ENCODE results near the gene SLC6A18.

The SLC6A18 gene, protein sequence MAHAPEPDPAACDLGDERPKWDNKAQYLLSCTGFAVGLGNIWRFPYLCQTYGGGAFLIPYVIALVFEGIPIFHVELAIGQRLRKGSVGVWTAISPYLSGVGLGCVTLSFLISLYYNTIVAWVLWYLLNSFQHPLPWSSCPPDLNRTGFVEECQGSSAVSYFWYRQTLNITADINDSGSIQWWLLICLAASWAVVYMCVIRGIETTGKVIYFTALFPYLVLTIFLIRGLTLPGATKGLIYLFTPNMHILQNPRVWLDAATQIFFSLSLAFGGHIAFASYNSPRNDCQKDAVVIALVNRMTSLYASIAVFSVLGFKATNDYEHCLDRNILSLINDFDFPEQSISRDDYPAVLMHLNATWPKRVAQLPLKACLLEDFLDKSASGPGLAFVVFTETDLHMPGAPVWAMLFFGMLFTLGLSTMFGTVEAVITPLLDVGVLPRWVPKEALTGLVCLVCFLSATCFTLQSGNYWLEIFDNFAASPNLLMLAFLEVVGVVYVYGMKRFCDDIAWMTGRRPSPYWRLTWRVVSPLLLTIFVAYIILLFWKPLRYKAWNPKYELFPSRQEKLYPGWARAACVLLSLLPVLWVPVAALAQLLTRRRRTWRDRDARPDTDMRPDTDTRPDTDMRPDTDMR

DNA sequence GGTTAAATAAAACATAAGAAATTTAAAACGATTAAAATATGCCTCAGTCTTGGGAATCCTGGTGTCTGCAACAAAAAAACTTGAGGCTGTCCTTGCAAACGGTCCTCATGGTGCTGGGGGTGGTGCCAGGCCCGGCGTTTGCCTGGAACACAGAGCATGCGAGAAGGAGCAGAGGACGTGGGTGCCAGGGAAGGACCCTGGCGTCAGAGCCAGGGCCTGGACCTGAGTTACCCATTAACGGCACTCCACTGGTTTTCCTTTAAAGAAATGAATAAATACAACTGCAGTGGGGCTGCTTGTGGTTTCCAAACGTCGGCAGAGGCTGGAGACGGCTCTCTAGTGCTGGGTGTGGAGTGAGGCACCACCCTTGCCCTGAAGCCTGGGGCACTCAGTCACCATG lies at the start of gene SLC6A18:
TSS of gene SLC6A18 (plus strand) at position 301 of the 400 bp plus-strand sequence. CDS start at position 398, 97 bp downstream.
- TF ChIP-seq, protein P1, sequence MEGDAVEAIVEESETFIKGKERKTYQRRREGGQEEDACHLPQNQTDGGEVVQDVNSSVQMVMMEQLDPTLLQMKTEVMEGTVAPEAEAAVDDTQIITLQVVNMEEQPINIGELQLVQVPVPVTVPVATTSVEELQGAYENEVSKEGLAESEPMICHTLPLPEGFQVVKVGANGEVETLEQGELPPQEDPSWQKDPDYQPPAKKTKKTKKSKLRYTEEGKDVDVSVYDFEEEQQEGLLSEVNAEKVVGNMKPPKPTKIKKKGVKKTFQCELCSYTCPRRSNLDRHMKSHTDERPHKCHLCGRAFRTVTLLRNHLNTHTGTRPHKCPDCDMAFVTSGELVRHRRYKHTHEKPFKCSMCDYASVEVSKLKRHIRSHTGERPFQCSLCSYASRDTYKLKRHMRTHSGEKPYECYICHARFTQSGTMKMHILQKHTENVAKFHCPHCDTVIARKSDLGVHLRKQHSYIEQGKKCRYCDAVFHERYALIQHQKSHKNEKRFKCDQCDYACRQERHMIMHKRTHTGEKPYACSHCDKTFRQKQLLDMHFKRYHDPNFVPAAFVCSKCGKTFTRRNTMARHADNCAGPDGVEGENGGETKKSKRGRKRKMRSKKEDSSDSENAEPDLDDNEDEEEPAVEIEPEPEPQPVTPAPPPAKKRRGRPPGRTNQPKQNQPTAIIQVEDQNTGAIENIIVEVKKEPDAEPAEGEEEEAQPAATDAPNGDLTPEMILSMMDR (IDR thresholded peaks at IDR 0.05; ENCODE audit: extremely low read depth, insufficient read depth, missing control alignments): no peak
- in situ Hi-C loops (cut with MboI; ENCODE audit: low pct_unique_long_range_greater_than_20kb, low sequenced_read_pairs, unreplicated experiment): no loop called here
- no peak for DNase-seq (ENCODE audit: low spot score)

DNA sequence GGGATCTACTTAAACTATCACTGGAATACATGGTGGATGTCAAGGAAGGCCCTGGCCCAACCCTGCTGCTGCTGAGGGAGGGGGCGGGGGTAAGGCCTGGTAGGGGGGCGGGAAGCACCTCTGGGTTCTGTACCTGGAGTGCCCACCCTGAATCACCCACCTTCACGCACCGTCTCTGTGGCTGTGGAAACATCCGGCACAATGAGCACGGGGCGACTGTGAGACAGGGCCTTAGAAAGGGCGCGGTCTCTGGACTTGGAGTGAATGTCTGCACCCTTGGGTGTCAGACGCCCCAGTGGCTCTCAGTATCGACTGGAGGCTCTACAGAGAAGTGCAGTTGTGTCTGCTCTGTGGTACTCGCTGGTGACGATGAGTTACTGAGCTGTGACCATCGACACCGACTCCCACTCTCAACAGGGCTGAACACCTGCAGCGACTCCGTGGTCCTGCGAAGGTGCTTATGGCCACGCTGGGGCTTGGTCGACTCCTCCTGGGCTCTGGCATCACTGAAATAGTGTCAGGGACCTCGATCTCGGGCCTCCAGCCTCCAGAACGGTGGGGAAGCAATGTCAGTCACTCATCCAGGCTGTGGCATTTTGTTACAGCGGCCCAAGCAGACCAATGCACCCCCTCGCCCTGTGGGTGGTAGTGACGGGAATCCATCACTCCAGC lies 49.2 kb upstream of the SLC6A18 start:
- TF ChIP-seq, protein P1 (IDR thresholded peaks at IDR 0.05; ENCODE audit: extremely low read depth, insufficient read depth, missing control alignments): no peak
- in situ Hi-C loops (cut with MboI; ENCODE audit: low pct_unique_long_range_greater_than_20kb, low sequenced_read_pairs, unreplicated experiment): no loop called here
- no peak for DNase-seq (ENCODE audit: low spot score)

DNA sequence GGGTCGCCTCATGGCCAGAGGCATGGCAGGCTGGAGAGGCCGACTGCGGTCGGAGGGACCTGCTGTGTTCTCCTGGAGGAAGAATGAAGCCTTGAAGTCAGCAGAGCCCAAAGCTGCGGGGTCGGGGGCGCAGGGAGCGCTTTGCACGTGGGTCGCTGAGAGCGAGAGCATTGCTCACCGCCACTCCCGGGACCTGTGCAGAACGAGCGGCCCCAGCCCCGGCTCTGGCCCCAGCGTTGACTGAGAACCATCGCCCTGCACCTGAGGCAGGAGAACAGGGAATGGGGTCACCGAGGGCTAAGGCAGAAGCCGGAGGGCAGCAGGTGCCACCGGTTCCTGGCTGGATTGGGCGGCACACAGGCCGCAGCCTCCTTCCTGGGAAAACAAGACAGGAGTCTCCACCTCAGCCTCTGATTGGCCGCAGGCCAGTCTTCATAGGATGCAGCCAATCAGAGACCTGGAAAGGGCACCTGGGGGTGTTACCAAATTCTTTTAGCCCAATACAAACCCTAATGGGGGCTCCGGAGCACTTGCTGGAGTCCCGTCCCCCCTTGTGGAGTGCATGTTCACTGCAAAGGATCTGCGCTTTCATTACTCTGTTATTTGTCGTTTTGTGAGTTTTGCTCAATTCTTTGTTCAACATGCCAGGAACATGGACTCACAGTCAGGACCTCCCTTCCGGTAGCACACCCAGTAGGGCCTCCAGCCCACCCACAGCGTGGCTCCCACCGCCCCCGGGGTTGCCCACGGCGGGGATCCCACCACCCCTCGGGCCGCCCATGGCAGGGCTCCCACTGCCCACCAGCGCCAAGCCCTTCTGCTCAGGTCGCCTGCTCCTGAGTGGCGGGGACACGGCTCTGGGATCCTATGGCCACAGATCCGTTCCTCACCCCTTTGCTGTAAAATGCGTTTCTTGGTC lies 48.4 kb upstream of the SLC6A18 start:
- TF ChIP-seq, protein P1 (IDR thresholded peaks at IDR 0.05; ENCODE audit: extremely low read depth, insufficient read depth, missing control alignments): no peak
- no peak for DNase-seq (ENCODE audit: low spot score)
- in situ Hi-C loops (cut with MboI; ENCODE audit: low pct_unique_long_range_greater_than_20kb, low sequenced_read_pairs, unreplicated experiment): no loop called here

DNA sequence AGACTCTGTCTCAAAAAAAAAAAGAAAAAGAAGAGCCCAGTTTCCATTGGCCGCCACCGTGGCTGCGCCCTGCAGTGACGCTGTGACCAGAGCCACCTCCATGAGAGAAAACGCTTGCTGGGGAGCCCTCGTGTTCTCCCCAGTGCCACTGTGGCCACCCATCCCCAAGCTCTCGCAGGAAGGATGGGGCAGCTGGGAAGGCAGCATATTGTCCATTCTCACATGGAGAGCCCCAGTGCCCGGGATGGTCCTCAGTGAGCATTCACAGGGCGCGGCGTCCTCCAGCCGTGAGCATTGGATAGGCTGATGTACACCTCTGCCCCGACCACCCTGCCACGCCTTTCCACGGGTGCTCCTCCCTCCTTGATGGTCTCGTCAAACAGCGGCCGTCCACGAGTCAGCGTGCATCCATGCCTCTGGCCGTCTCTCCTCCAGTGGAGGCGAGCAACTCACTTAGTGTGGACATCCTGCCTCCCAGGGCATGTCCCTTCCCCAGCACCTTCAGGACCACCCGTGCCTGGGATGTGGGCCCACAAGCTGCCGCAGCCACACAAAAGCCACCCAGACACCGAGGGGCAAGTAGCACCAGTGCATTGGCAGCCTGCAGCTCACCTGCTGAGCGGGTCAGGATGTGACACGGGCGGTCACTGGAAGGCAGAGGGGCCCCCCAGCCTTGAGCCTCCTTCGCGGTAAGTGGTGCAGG lies 47.2 kb upstream of the SLC6A18 start:
- TF ChIP-seq, protein P1 (IDR thresholded peaks at IDR 0.05; ENCODE audit: extremely low read depth, insufficient read depth, missing control alignments): no peak
- in situ Hi-C loops (cut with MboI; ENCODE audit: low pct_unique_long_range_greater_than_20kb, low sequenced_read_pairs, unreplicated experiment): no loop called here
- DNase-seq (ENCODE audit: low spot score): no peak

DNA sequence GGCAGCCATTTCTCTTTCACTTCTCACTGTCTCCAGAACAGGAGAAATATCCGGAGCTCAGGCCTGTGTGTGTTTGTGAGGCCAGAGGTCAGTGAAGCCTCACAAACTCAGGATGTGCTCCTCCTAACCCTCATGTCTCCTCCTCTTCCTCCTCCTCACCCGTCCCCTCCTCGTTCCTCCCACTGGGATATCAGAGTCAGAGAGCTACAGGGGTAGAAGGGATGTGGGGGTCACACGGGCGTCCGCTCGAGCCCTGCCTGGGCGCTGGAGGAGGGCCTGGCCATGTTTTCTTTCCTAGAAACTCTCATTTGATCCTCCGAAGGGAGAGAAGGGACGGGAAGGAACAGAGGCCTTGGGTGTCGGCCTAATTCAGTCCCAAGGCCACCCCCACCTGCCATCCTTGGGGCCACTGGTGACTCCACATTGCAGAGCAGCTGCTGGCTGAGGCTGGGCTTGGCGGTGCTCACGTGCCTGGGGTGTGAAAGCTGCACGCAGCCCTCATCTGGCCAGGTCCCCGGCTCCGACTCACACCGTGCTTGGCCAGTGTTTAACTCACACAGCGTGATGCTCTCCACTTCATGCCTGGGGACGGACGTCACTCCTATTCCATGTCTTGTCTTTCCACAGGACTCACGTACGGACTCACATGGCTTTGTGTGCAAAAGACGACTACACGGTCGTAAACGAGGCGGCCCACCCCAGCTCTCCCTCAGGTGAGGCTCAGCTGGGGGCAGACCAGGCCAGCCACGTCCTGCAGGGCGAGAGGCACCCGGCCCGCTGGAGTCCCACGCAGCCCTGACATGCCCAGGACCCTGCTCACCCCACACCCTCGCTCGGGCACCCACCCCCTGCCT lies 46.4 kb upstream of the SLC6A18 start:
- TF ChIP-seq, protein P1 (IDR thresholded peaks at IDR 0.05; ENCODE audit: extremely low read depth, insufficient read depth, missing control alignments): no peak
- in situ Hi-C loops (cut with MboI; ENCODE audit: low pct_unique_long_range_greater_than_20kb, low sequenced_read_pairs, unreplicated experiment): no loop called here

More for the DNA sequence above, 46.4 kb upstream of the SLC6A18 start:
- no peak for DNase-seq (ENCODE audit: low spot score)
